GM23338 (cell line): Measurements from ENCODE around the gene AGAP3. TPM values are rescaled to one million over a fixed set of nuclear protein-coding genes. Genes with fewer than 3 reads are reported as not detected.

ENCODE experiments used
- ATAC-seq: fragments of 200-7000 bp; cut with Tn5 transposase; 3 replicates; pipeline ENCODE4 v1.9.1; 2020
- DNase-seq: peaks from one replicate; pipeline ENCODE4 v3.0.0-alpha.2; 2015; ENCODE audit warnings: low spot score
- H2AFZ ChIP-seq: fragments of 200-600 bp; sonication (generic); 2 replicates; pipeline ENCODE4 v1.8.0; 2016; ENCODE audit warnings: antibody characterized with exemption, mild to moderate bottlenecking, moderate library complexity
- H3F3A ChIP-seq: fragments of 200-600 bp; sonication (generic); replicated peaks from 2 replicates; pipeline ENCODE4 v1.8.0; 2017; ENCODE audit warnings: antibody characterized with exemption, mixed run types, low read depth
- H3K27ac ChIP-seq: fragments of 200-600 bp; sonication (generic); 2 replicates; pipeline ENCODE4 v1.6.1; 2016; ENCODE audit warnings: low read depth
- H3K27me3 ChIP-seq: fragments of 200-600 bp; sonication (generic); 2 replicates; pipeline ENCODE4 v1.8.0; 2016; ENCODE audit warnings: mild to moderate bottlenecking, mixed run types, moderate library complexity; ENCODE audit not compliant: insufficient read depth
- H3K36me3 ChIP-seq: fragments of 200-600 bp; sonication (generic); 2 replicates; pipeline ENCODE4 v1.8.0; 2016; ENCODE audit warnings: mild to moderate bottlenecking; ENCODE audit not compliant: insufficient read depth
- H3K4me1 ChIP-seq: fragments of 200-600 bp; sonication (generic); 2 replicates; pipeline ENCODE4 v1.8.0; 2016; ENCODE audit warnings: mild to moderate bottlenecking, moderate library complexity; ENCODE audit not compliant: insufficient read depth
- H3K4me2 ChIP-seq: fragments of 200-600 bp; sonication (generic); 2 replicates; pipeline ENCODE4 v1.7.1; 2017; ENCODE audit warnings: mixed run types
- H3K4me3 ChIP-seq: fragments of 200-600 bp; sonication (generic); 2 replicates; pipeline ENCODE4 v1.6.1; 2016; ENCODE audit warnings: mixed run types
- H3K79me2 ChIP-seq: fragments of 200-600 bp; sonication (generic); replicated peaks from 2 replicates; pipeline ENCODE4 v1.8.0; 2017; ENCODE audit warnings: mild to moderate bottlenecking; ENCODE audit not compliant: insufficient read depth
- H3K9me2 ChIP-seq: fragments of 200-600 bp; sonication (generic); 2 replicates; pipeline ENCODE4 v1.8.0; 2017; ENCODE audit not compliant: insufficient read depth
- H4K20me1 ChIP-seq: fragments of 200-600 bp; sonication (generic); replicated peaks from 2 replicates; pipeline ENCODE4 v1.8.0; 2017; ENCODE audit warnings: mild to moderate bottlenecking; ENCODE audit not compliant: insufficient read depth
- H3K27ac Mint-ChIP-seq: 2 replicates; pipeline ENCODE4 v1.8.0; 2020; ENCODE audit warnings: inconsistent platforms, mild to moderate bottlenecking, moderate library complexity, mixed read lengths
- H3K27me3 Mint-ChIP-seq: 3 replicates; pipeline ENCODE4 v1.8.0; 2022; ENCODE audit warnings: low read depth, mild to moderate bottlenecking, moderate library complexity, mixed read lengths, inconsistent platforms; ENCODE audit not compliant: insufficient read depth, poor library complexity
- H3K36me3 Mint-ChIP-seq: 3 replicates; pipeline ENCODE4 v1.8.0; 2021; ENCODE audit warnings: low read depth, mild to moderate bottlenecking, inconsistent platforms, moderate library complexity, mixed read lengths
- H3K4me1 Mint-ChIP-seq: 3 replicates; pipeline ENCODE4 v1.8.0; 2020; ENCODE audit warnings: mild to moderate bottlenecking, inconsistent platforms, mixed read lengths
- H3K4me3 Mint-ChIP-seq: 3 replicates; pipeline ENCODE4 v1.8.0; 2021; ENCODE audit warnings: moderate library complexity, mild to moderate bottlenecking, inconsistent platforms, mixed read lengths
- H3K9me3 Mint-ChIP-seq: 3 replicates; pipeline ENCODE4 v1.8.0; 2020; ENCODE audit warnings: moderate library complexity, mild to moderate bottlenecking, inconsistent platforms, mixed read lengths
- CREB1 ChIP-seq: fragments of 250-450 bp; sonication (Bioruptor Pico); IDR thresholded peaks from 2 replicates; pipeline ENCODE4 v1.5.0; 2020; ENCODE audit warnings: low read depth, mild to moderate bottlenecking, moderate library complexity
- EZH2 ChIP-seq: fragments of 200-600 bp; sonication (generic); IDR thresholded peaks from one replicate; pipeline ENCODE4 v1.8.0; 2017; ENCODE audit warnings: antibody characterized with exemption, mild to moderate bottlenecking, low read depth; ENCODE audit not compliant: unreplicated experiment
- EZH2phosphoT487 ChIP-seq: fragments of 200-600 bp; sonication (generic); IDR thresholded peaks from one replicate; pipeline ENCODE4 v1.8.1; 2018; ENCODE audit warnings: antibody characterized with exemption; ENCODE audit not compliant: unreplicated experiment
- JUNB ChIP-seq: IDR thresholded peaks from one replicate; pipeline ENCODE4 v1.6.1; 2016; ENCODE audit warnings: antibody characterized with exemption; ENCODE audit not compliant: unreplicated experiment
- NANOG ChIP-seq: IDR thresholded peaks from 2 replicates; pipeline ENCODE4 v1.6.1; 2016; ENCODE audit warnings: antibody characterized with exemption, borderline replicate concordance
- POLR2AphosphoS5 ChIP-seq: IDR thresholded peaks from 2 replicates; pipeline ENCODE4 v1.6.1; 2016; ENCODE audit warnings: antibody characterized with exemption, low read depth
- STAT1 ChIP-seq: IDR thresholded peaks from one replicate; pipeline ENCODE4 v1.6.1; 2016; ENCODE audit warnings: antibody characterized with exemption; ENCODE audit not compliant: unreplicated experiment
- ZNF114 ChIP-seq: fragments of 250-450 bp; sonication (Bioruptor Pico); IDR thresholded peaks from 2 replicates; pipeline ENCODE4 v1.5.0; 2020; ENCODE audit warnings: mild to moderate bottlenecking, moderate library complexity
- ZNF331 ChIP-seq: fragments of 250-450 bp; sonication (Bioruptor Pico); IDR thresholded peaks from 2 replicates; pipeline ENCODE4 v1.5.0; 2020; ENCODE audit warnings: low read depth, mild to moderate bottlenecking, moderate library complexity
- polyA plus RNA-seq: library from polyadenylated mRNA; unstranded; fragments of >200 nt; fragmentation: Nextera tagmentation; extraction: Ambion mirVana; gene quantifications from 2 replicates; pipeline ENCODE4 v1.2.1, GENCODE V29; 2016
- total RNA-seq: library from RNA; depleted of rRNA; stranded (reverse); fragments of >200 nt; shearing (Covaris generic); gene quantifications from 2 replicates; pipeline ENCODE4 v1.2.3, GENCODE V29; 2014
- TF ChIP-seq, protein P1 (sequence below): IDR thresholded peaks from one replicate; pipeline ENCODE4 v1.6.1; 2018; ENCODE audit warnings: antibody characterized with exemption; ENCODE audit not compliant: unreplicated experiment
- TF ChIP-seq, protein P2 (sequence below): IDR thresholded peaks from 2 replicates; pipeline ENCODE4 v1.6.1; 2016; ENCODE audit warnings: antibody characterized with exemption
- TF ChIP-seq, protein P3 (sequence below): fragments of 250-450 bp; sonication (Bioruptor Pico); IDR thresholded peaks from 2 replicates; pipeline ENCODE4 v1.5.0; 2020; ENCODE audit warnings: mild to moderate bottlenecking, moderate library complexity
- TF ChIP-seq, protein P4 (sequence below), 2 experiments: fragments of 200-600 bp in 1 of 2; sonication (generic) in 1 of 2; conservative IDR thresholded peaks; 2 replicates each; pipeline versions ENCODE4 v1.5.1 to v1.6.1; 2016 to 2017; ENCODE audit warnings: antibody characterized with exemption in 2 of 2, low read depth in 2 of 2, mild to moderate bottlenecking in 2 of 2, moderate library complexity in 1 of 2

AGAP3 gene
- total and polyA plus RNA-seq, 2 experiments from 2014 or later: 24.0 to 39.2 TPM

DNA sequence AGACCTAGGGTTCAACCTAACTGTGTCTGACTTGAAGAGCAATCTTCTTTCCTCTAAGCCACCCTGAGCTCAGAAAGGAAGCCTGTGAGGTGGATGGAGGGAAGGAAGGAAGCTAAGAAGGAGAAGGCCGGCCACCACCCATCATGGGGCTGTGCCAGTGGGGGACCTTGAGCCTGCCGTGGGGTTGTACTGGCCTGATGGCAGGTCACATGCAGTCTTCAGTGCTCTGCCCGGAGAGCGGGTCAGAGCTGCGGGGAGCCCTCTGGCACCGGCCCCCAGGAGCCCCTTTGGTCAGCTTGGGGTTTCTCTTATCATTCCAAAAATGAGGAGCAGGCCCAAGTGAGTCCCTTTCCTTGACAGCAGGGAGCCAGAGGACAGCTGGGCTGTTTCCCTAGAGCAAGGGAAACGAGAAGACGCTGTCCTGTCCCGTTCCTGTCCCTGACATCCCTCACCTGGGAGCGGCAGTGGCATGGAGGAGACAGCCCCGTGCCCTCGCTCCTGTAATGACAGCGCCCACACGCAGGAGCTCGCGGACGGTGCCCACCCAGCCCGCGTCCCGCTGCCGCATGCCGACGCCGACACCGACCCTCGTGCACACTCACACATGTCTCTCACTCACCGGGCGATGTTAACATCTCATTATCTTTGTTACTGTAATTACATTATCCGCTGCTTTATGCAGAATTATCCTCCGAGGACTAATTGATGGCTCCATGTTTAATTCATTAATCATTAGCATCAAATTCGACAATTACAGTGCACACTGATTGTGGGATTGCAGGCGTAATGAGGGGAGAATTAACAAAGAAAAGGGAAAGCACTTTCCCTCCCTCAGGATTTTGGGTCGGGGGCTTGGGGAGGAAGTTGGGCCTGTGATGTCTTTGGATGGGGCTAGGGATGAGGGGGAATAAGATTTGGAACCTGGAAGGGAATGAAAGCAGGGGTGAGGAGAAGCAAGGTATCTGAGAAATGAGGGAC lies 49.9 kb downstream of the AGAP3 start:
- Mint-ChIP-seq H3K9me3 (no peaks in the 10 kb centered on the region), H3K4me1 (peaks cover 35% of the 10 kb centered on the region), H3K36me3 (peaks cover 23% of the 10 kb centered on the region), H3K27me3 (peaks cover 21% of the 10 kb centered on the region), H3K4me3 (no peak overlapping the region), H3K27ac (no peak overlapping the region)
- Histone ChIP-seq H3K9me2 (no peaks in the 10 kb centered on the region), H3K27ac (no peak overlapping the region), H3K4me2 (no peak overlapping the region), H3K4me3 (no peak overlapping the region), H3K36me3 (no peaks in the 10 kb centered on the region), H2AFZ (no peak overlapping the region), H3K27me3 (peaks cover 20% of the 10 kb centered on the region), H3F3A (0 out of 2 replicates have a peak, but pooled peaks cover 2% of the 10 kb centered on the region), H3K4me1 (peaks cover 23% of the 10 kb centered on the region), H4K20me1 (peaks cover 7% of the 10 kb centered on the region), H3K79me2 (no peaks in the 10 kb centered on the region)
- no peak for DNase-seq
- ATAC-seq: no peak
- TF ChIP-seq POLR2AphosphoS5 (no peak), ZNF331 (CRISPR knock-in tag) (no peak), JUNB (no peak), ZNF114 (CRISPR knock-in tag) (no peak), EZH2 (no peak), NANOG (no peak), CREB1 (CRISPR knock-in tag) (no peak), STAT1 (no peak), EZH2phosphoT487 (no peak)
- TF ChIP-seq, protein P1, sequence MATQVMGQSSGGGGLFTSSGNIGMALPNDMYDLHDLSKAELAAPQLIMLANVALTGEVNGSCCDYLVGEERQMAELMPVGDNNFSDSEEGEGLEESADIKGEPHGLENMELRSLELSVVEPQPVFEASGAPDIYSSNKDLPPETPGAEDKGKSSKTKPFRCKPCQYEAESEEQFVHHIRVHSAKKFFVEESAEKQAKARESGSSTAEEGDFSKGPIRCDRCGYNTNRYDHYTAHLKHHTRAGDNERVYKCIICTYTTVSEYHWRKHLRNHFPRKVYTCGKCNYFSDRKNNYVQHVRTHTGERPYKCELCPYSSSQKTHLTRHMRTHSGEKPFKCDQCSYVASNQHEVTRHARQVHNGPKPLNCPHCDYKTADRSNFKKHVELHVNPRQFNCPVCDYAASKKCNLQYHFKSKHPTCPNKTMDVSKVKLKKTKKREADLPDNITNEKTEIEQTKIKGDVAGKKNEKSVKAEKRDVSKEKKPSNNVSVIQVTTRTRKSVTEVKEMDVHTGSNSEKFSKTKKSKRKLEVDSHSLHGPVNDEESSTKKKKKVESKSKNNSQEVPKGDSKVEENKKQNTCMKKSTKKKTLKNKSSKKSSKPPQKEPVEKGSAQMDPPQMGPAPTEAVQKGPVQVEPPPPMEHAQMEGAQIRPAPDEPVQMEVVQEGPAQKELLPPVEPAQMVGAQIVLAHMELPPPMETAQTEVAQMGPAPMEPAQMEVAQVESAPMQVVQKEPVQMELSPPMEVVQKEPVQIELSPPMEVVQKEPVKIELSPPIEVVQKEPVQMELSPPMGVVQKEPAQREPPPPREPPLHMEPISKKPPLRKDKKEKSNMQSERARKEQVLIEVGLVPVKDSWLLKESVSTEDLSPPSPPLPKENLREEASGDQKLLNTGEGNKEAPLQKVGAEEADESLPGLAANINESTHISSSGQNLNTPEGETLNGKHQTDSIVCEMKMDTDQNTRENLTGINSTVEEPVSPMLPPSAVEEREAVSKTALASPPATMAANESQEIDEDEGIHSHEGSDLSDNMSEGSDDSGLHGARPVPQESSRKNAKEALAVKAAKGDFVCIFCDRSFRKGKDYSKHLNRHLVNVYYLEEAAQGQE: no peak
- TF ChIP-seq, protein P2, sequence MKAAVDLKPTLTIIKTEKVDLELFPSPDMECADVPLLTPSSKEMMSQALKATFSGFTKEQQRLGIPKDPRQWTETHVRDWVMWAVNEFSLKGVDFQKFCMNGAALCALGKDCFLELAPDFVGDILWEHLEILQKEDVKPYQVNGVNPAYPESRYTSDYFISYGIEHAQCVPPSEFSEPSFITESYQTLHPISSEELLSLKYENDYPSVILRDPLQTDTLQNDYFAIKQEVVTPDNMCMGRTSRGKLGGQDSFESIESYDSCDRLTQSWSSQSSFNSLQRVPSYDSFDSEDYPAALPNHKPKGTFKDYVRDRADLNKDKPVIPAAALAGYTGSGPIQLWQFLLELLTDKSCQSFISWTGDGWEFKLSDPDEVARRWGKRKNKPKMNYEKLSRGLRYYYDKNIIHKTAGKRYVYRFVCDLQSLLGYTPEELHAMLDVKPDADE: no peak
- TF ChIP-seq, protein P3, sequence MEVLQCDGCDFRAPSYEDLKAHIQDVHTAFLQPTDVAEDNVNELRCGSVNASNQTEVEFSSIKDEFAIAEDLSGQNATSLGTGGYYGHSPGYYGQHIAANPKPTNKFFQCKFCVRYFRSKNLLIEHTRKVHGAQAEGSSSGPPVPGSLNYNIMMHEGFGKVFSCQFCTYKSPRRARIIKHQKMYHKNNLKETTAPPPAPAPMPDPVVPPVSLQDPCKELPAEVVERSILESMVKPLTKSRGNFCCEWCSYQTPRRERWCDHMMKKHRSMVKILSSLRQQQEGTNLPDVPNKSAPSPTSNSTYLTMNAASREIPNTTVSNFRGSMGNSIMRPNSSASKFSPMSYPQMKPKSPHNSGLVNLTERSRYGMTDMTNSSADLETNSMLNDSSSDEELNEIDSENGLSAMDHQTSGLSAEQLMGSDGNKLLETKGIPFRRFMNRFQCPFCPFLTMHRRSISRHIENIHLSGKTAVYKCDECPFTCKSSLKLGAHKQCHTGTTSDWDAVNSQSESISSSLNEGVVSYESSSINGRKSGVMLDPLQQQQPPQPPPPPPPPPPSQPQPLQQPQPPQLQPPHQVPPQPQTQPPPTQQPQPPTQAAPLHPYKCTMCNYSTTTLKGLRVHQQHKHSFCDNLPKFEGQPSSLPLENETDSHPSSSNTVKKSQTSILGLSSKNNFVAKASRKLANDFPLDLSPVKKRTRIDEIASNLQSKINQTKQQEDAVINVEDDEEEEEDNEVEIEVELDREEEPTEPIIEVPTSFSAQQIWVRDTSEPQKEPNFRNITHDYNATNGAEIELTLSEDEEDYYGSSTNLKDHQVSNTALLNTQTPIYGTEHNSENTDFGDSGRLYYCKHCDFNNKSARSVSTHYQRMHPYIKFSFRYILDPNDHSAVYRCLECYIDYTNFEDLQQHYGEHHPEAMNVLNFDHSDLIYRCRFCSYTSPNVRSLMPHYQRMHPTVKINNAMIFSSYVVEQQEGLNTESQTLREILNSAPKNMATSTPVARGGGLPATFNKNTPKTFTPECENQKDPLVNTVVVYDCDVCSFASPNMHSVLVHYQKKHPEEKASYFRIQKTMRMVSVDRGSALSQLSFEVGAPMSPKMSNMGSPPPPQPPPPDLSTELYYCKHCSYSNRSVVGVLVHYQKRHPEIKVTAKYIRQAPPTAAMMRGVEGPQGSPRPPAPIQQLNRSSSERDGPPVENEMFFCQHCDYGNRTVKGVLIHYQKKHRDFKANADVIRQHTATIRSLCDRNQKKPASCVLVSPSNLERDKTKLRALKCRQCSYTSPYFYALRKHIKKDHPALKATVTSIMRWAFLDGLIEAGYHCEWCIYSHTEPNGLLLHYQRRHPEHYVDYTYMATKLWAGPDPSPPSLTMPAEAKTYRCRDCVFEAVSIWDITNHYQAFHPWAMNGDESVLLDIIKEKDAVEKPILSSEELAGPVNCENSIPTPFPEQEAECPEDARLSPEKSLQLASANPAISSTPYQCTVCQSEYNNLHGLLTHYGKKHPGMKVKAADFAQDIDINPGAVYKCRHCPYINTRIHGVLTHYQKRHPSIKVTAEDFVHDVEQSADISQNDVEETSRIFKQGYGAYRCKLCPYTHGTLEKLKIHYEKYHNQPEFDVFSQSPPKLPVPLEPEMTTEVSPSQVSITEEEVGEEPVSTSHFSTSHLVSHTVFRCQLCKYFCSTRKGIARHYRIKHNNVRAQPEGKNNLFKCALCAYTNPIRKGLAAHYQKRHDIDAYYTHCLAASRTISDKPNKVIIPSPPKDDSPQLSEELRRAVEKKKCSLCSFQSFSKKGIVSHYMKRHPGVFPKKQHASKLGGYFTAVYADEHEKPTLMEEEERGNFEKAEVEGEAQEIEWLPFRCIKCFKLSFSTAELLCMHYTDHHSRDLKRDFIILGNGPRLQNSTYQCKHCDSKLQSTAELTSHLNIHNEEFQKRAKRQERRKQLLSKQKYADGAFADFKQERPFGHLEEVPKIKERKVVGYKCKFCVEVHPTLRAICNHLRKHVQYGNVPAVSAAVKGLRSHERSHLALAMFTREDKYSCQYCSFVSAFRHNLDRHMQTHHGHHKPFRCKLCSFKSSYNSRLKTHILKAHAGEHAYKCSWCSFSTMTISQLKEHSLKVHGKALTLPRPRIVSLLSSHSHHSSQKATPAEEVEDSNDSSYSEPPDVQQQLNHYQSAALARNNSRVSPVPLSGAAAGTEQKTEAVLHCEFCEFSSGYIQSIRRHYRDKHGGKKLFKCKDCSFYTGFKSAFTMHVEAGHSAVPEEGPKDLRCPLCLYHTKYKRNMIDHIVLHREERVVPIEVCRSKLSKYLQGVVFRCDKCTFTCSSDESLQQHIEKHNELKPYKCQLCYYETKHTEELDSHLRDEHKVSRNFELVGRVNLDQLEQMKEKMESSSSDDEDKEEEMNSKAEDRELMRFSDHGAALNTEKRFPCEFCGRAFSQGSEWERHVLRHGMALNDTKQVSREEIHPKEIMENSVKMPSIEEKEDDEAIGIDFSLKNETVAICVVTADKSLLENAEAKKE (CRISPR knock-in tag): no peak
- TF ChIP-seq, protein P4, sequence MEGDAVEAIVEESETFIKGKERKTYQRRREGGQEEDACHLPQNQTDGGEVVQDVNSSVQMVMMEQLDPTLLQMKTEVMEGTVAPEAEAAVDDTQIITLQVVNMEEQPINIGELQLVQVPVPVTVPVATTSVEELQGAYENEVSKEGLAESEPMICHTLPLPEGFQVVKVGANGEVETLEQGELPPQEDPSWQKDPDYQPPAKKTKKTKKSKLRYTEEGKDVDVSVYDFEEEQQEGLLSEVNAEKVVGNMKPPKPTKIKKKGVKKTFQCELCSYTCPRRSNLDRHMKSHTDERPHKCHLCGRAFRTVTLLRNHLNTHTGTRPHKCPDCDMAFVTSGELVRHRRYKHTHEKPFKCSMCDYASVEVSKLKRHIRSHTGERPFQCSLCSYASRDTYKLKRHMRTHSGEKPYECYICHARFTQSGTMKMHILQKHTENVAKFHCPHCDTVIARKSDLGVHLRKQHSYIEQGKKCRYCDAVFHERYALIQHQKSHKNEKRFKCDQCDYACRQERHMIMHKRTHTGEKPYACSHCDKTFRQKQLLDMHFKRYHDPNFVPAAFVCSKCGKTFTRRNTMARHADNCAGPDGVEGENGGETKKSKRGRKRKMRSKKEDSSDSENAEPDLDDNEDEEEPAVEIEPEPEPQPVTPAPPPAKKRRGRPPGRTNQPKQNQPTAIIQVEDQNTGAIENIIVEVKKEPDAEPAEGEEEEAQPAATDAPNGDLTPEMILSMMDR (conservative IDR thresholded peaks at IDR 0.05; ENCODE audit: low read depth in 2 of 2): no peak
